NCI-H1436 treated with DMSO at 0.1 percent for 48 hours (cell line): ENCODE results near the gene FAM114A1.
"Not testable (repeated sequence)": the region's sequence is repeated elsewhere in the genome, so short reads cannot be mapped to it uniquely, and the experiment has no call there.

ENCODE experiments used
- DNase-seq: peaks from one replicate; lab custom pipeline; 2025; lab: John Stamatoyannopoulos, UW

Gene FAM114A1

GRCh38 chr4:38935391-38936073 lies 67.9 kb downstream of the FAM114A1 start:
- DNase-seq = no peak

GRCh38 chr4:38939165-38939564 lies 71.6 kb downstream of the FAM114A1 start:
- no peak for DNase-seq

GRCh38 chr4:38940476-38940875 lies 72.9 kb downstream of the FAM114A1 start:
- no peak for DNase-seq

GRCh38 chr4:38941906-38942305 lies 74.3 kb downstream of the FAM114A1 start:
- DNase-seq = not testable (repeated sequence)

- DNase-seq = no peak
Measured at GRCh38 chr4:38943343-38943742, 75.7 kb downstream of the FAM114A1 start.

GRCh38 chr4:38944440-38944839 lies 76.8 kb downstream of the FAM114A1 start:
- DNase-seq = no peak

GRCh38 chr4:38946919-38947318 lies 79.3 kb downstream of the FAM114A1 start:
- DNase-seq = no peak

GRCh38 chr4:38948551-38948950 lies 80.9 kb downstream of the FAM114A1 start:
- no peak for DNase-seq

- DNase-seq = no peak
Measured at GRCh38 chr4:38949411-38950051, 81.9 kb downstream of the FAM114A1 start.

GRCh38 chr4:38950159-38950558 lies 82.6 kb downstream of the FAM114A1 start:
- DNase-seq = no peak

- DNase-seq = no peak
Measured at GRCh38 chr4:38950734-38951133, 83.1 kb downstream of the FAM114A1 start.

- no peak for DNase-seq
Measured at GRCh38 chr4:38951598-38951997, 84.0 kb downstream of the FAM114A1 start.

- no peak for DNase-seq
Measured at GRCh38 chr4:38952017-38952416, 84.4 kb downstream of the FAM114A1 start.

GRCh38 chr4:38954727-38955126 lies 87.1 kb downstream of the FAM114A1 start:
- DNase-seq = no peak

GRCh38 chr4:38955957-38956356 lies 88.4 kb downstream of the FAM114A1 start:
- no peak for DNase-seq

GRCh38 chr4:38957261-38957815 lies 89.7 kb downstream of the FAM114A1 start:
- no peak for DNase-seq

GRCh38 chr4:38957893-38958292 lies 90.3 kb downstream of the FAM114A1 start:
- DNase-seq = no peak

- no peak for DNase-seq
Measured at GRCh38 chr4:38958453-38959190, 91.0 kb downstream of the FAM114A1 start.

- DNase-seq = not testable (repeated sequence)
Measured at GRCh38 chr4:38959248-38959647, 91.6 kb downstream of the FAM114A1 start.

GRCh38 chr4:38964942-38965775 lies 97.6 kb downstream of the FAM114A1 start:
- no peak for DNase-seq

GRCh38 chr4:38965866-38966265 lies 98.3 kb downstream of the FAM114A1 start:
- no peak for DNase-seq
